ENCODE data around the gene ACTR1B. TPM values are rescaled to one million over a fixed set of nuclear protein-coding genes. Genes with fewer than 3 reads are reported as not detected.

ACTR1B gene
- total RNA-seq, 2 donors from 2014 or later: 40.8 to 71.5 TPM

DNA sequence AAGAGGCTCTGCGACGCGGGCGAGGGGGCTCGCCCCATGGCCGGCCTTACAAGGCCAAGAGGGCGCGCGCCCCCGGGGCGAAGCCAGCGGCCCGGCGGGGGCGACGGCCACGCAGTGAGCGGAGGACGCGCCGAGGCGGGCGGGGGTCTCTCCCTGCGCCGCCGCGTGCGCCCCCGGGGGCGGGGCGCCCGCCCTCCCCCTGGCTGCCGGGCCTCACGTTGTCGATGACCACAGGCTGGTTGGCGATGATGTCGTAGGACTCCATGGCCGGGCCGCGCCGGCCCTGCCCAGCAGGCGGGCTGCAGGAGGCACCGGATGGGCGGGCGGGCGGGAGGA lies 250 bp downstream of the ACTR1B start:
- Histone ChIP-seq H3K4me1 (peaks cover 0 to 43% of the 10 kb centered on the region in 2 donors), H3K27me3 (no peaks in the 10 kb centered on the region), H3K4me3 (peak overlapping the region; percentile 59 to 72), H3K27ac (peak overlapping the region; percentile 96 to 99), H3K9me3 (no peaks in the 10 kb centered on the region), H3K36me3 (peaks cover 12% of the 10 kb centered on the region)
- TF ChIP-seq, protein P1, sequence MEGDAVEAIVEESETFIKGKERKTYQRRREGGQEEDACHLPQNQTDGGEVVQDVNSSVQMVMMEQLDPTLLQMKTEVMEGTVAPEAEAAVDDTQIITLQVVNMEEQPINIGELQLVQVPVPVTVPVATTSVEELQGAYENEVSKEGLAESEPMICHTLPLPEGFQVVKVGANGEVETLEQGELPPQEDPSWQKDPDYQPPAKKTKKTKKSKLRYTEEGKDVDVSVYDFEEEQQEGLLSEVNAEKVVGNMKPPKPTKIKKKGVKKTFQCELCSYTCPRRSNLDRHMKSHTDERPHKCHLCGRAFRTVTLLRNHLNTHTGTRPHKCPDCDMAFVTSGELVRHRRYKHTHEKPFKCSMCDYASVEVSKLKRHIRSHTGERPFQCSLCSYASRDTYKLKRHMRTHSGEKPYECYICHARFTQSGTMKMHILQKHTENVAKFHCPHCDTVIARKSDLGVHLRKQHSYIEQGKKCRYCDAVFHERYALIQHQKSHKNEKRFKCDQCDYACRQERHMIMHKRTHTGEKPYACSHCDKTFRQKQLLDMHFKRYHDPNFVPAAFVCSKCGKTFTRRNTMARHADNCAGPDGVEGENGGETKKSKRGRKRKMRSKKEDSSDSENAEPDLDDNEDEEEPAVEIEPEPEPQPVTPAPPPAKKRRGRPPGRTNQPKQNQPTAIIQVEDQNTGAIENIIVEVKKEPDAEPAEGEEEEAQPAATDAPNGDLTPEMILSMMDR (IDR thresholded peaks at IDR 0.05): no peak
- DNase-seq (ENCODE audit: low spot score): no peak

DNA sequence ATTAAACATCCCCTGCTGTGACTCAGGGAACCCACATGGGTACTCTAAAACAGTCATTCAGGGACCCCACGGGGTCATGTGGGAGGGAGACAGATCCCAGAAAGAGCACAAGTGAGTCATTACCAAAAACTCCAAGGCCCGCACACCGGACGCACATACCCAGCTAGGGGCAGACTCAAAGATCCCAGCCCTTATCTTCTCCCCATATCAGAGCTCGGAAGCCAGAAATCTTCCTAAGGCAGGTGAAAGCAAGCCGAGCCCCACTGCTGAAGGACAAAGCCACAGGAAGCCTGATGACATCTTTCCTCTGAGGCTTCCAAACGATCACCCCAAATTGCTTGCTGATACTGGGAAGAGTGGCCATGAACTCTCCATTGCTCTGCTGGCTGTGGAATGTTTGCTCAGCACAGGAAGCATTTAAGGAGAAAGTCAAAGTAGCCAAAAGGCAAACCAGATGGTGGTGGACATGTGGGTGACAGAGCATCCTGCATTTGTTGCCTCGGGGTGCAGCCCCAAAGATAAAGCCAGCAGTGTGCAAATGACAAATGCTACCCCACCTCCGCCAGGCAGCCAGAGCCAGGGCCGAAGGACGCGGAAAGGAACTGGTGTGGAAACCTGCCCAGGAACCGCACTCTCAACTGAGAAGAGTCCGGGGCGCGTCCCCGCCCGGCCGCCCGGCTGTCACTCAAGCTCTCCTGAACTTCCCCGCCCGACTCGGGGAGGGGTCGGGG lies 784 bp downstream of the ACTR1B start:
- peaks cover 18% of the 10 kb centered on the region for H3K36me3 ChIP-seq
- TF ChIP-seq, protein P1 (IDR thresholded peaks at IDR 0.05): no peak
- no peaks in the 10 kb centered on the region for H3K27me3 ChIP-seq
- peak overlapping the region; percentile 59 to 72 for H3K4me3 ChIP-seq
- peaks cover 0 to 43% of the 10 kb centered on the region in 2 donors for H3K4me1 ChIP-seq
- H3K27ac ChIP-seq: peak overlapping the region; percentile 96 to 99
- H3K9me3 ChIP-seq: no peaks in the 10 kb centered on the region
- DNase-seq (ENCODE audit: low spot score): peak; percentile 80

DNA sequence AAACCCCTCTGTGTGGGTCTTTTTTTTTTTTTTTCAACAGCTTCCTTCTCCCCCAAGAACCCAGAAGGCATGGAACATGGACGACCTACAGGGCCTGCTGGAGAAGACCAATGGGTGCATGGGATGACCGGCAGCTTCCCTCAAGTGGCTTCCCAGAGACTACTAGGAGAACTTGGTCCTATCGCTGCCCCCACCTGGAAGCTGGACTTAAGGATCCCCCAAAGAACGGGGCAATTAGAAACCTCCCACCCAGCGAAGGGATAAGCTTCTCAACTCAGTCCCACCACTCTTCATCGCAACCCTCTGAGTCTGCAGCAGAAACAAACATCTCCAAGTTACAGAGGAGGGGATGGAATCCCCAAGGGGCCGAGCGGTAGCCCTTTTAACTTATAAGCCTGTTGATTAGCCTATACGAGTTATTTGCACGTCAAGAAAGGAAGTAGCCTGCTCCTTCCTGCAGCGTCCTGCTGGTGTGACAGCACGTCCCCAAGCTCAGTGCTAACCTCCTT lies 1.4 kb downstream of the ACTR1B start:
- Histone ChIP-seq H3K27ac (peak overlapping the region; percentile 96 to 99), H3K4me3 (peak overlapping the region; percentile 59 to 72)
- TF ChIP-seq, protein P1 (IDR thresholded peaks at IDR 0.05): no peak

DNA sequence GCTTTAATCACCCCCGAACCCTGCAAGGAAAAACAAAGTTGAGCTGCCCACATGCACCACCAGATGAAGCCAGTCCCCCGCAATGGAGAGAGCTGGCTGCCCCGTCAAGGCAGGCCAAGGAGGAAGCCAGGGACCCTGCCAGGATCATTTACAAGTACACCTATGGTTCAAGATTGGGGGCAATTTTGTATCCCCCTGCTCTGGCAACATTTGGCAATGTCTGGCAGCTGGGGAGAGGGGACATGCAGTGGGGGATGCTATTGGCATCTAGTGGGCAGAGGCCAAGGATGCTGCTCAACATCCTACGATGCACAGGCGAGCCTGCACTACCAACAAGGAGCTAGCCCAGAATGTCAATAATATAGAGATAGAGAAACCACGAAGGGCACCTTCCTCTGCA lies 1.9 kb downstream of the ACTR1B start:
- H3K4me1 ChIP-seq: peaks cover 0 to 43% of the 10 kb centered on the region in 2 donors
- TF ChIP-seq, protein P1 (IDR thresholded peaks at IDR 0.05): no peak
- peak overlapping the region in 1 of 2 donors; percentile 99 for H3K27ac ChIP-seq
- H3K27me3 ChIP-seq: no peaks in the 10 kb centered on the region
- peaks cover 29% of the 10 kb centered on the region for H3K36me3 ChIP-seq
- DNase-seq (ENCODE audit: low spot score): no peak
- H3K9me3 ChIP-seq: no peaks in the 10 kb centered on the region
- H3K4me3 ChIP-seq: peak overlapping the region in 1 of 2 donors; percentile 72

More for the DNA sequence above, 1.4 kb downstream of the ACTR1B start:
- Histone ChIP-seq H3K4me1 (peaks cover 0 to 43% of the 10 kb centered on the region in 2 donors), H3K36me3 (peaks cover 24% of the 10 kb centered on the region), H3K27me3 (no peaks in the 10 kb centered on the region), H3K9me3 (no peaks in the 10 kb centered on the region)
- no peak for DNase-seq (ENCODE audit: low spot score)

DNA sequence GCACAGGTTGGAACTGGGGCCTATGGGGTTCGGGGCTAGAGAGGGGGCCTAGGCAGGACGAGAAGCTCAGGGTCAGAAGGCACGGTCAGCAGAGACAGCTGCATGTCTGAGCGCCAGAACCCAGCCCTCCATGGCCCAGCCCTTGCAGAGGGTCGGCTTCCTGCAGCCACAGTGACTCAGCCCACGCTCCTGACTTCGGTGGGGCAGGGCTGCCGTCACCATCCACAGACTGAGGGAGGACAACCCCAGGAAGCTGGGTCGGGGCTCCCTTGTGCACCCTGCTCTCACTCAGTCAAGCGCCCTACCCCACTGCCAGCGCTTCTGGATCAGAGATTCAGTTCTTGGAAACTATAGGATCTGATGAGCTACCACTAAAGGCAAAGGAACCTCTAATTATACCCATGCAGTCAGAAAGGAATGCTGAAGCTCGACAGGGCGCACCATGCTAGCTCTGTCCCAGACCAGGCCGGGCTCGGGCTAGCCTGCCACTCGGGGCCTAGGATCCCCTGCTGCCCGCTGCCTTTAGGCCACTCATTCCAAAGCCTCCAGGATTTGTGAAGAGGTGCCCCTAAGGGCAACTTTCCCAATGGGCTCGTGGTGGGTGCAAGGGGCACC lies 3.0 kb downstream of the ACTR1B start:
- TF ChIP-seq, protein P1 (IDR thresholded peaks at IDR 0.05): no peak
- Histone ChIP-seq H3K27me3 (no peaks in the 10 kb centered on the region), H3K9me3 (no peaks in the 10 kb centered on the region), H3K36me3 (peaks cover 40% of the 10 kb centered on the region), H3K4me1 (peaks cover 0 to 43% of the 10 kb centered on the region in 2 donors), H3K4me3 (no peak overlapping the region), H3K27ac (no peak overlapping the region)
- no peak for DNase-seq (ENCODE audit: low spot score)
